ENCODE data around the gene SCMH1. TPM values are rescaled to one million over a fixed set of nuclear protein-coding genes. Genes with fewer than 3 reads are reported as not detected.
"Not testable (repeated sequence)": the region's sequence is repeated elsewhere in the genome, so short reads cannot be mapped to it uniquely, and the experiment has no call there.

The SCMH1 gene
- total RNA-seq, 6 experiments from 2014 or later, result 16.9 to 24.4 (median 21.7) TPM

GRCh38 chr1:41235893-41236292 lies 6.2 kb downstream of the SCMH1 start:
- H3K27me3 Mint-ChIP-seq (ENCODE audit: insufficient read depth), result peaks cover under 1% of the 10 kb centered on the region; the same call in 1 of the 2 replicates
- no peaks in the 10 kb centered on the region for H3K9me3 Mint-ChIP-seq
- no peak overlapping the region for H3K4me3 Mint-ChIP-seq
- no peak for DNase-seq
- no peak overlapping the region for H3K27ac Mint-ChIP-seq
- TF ChIP-seq CTCF (IDR thresholded peaks at IDR 0.05), result no peak
- H3K4me1 Mint-ChIP-seq (ENCODE audit: low read depth), result peaks cover 12% of the 10 kb centered on the region
- no peaks in the 10 kb centered on the region for H3K36me3 Mint-ChIP-seq (ENCODE audit: low read depth)

GRCh38 chr1:41233708-41234107 lies 8.4 kb downstream of the SCMH1 start:
- no peaks in the 10 kb centered on the region for H3K9me3 Mint-ChIP-seq
- H3K36me3 Mint-ChIP-seq (ENCODE audit: low read depth), result no peaks in the 10 kb centered on the region
- H3K4me3 Mint-ChIP-seq, result no peak overlapping the region
- no peaks in the 10 kb centered on the region for H3K27me3 Mint-ChIP-seq (ENCODE audit: insufficient read depth)
- no peak for DNase-seq
- H3K27ac Mint-ChIP-seq, result no peak overlapping the region
- H3K4me1 Mint-ChIP-seq (ENCODE audit: low read depth), result peaks cover 12% of the 10 kb centered on the region
- no peak for TF ChIP-seq CTCF (IDR thresholded peaks at IDR 0.05)

GRCh38 chr1:41232305-41232704 lies 9.8 kb downstream of the SCMH1 start:
- DNase-seq, result no peak
- no peaks in the 10 kb centered on the region for H3K9me3 Mint-ChIP-seq
- H3K36me3 Mint-ChIP-seq (ENCODE audit: low read depth), result no peaks in the 10 kb centered on the region
- TF ChIP-seq CTCF (IDR thresholded peaks at IDR 0.05), result no peak
- no peak overlapping the region for H3K4me3 Mint-ChIP-seq
- no peaks in the 10 kb centered on the region for H3K27me3 Mint-ChIP-seq (ENCODE audit: insufficient read depth)
- peaks cover 12% of the 10 kb centered on the region for H3K4me1 Mint-ChIP-seq (ENCODE audit: low read depth)
- no peak overlapping the region for H3K27ac Mint-ChIP-seq

- DNase-seq, result no peak
- Mint-ChIP-seq H3K27ac (no peak overlapping the region), H3K9me3 (no peaks in the 10 kb centered on the region), H3K27me3 (ENCODE audit: insufficient read depth) (no peaks in the 10 kb centered on the region), H3K4me1 (ENCODE audit: low read depth) (no peaks in the 10 kb centered on the region), H3K4me3 (no peak overlapping the region), H3K36me3 (ENCODE audit: low read depth) (no peaks in the 10 kb centered on the region)
- TF ChIP-seq CTCF (IDR thresholded peaks at IDR 0.05), result no peak
Observed at GRCh38 chr1:41230656-41231055, 11.4 kb downstream of the SCMH1 start.

GRCh38 chr1:41229219-41229618 lies 12.9 kb downstream of the SCMH1 start:
- DNase-seq; H3K4me3 Mint-ChIP-seq; H3K27ac Mint-ChIP-seq; H3K9me3 Mint-ChIP-seq; H3K36me3 Mint-ChIP-seq (ENCODE audit: low read depth); H3K27me3 Mint-ChIP-seq (ENCODE audit: insufficient read depth); H3K4me1 Mint-ChIP-seq (ENCODE audit: low read depth): not testable (repeated sequence)

GRCh38 chr1:41226815-41227434 lies 15.2 kb downstream of the SCMH1 start:
- Mint-ChIP-seq H3K27me3 (ENCODE audit: insufficient read depth) (no peaks in the 10 kb centered on the region), H3K9me3 (no peaks in the 10 kb centered on the region), H3K36me3 (ENCODE audit: low read depth) (no peaks in the 10 kb centered on the region), H3K4me3 (no peak overlapping the region), H3K27ac (no peak overlapping the region), H3K4me1 (ENCODE audit: low read depth) (no peaks in the 10 kb centered on the region)
- no peak for TF ChIP-seq CTCF (IDR thresholded peaks at IDR 0.05)
- DNase-seq, result no peak

Data from HFFc6 (cell line).